GOT3 (cell line): ENCODE data around the gene ZNF503.

Experiments
- DNase-seq: peaks from one replicate; lab custom pipeline; 2025; ENCODE audit warnings: mixed read lengths; lab: John Stamatoyannopoulos, UW

Gene ZNF503

DNA sequence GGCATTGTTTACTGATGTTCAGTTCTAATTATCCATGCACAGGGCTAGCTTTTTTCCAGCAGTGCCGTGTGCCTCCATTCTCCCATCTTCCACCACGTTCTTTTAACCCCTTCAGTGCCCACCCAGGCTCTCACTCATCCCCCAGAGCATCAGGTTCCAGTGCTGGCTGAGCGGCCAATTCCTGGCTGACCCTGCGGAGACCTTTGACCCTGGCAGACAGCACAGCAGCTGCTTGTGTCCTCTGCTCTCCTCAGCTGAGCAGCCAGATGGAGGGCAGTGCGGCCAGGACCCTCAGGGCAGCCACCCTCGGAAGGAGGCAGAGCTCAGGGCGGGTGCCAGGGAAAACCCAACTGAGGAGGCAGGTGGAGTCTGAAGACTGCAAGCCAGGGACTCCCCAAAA lies 48.4 kb downstream of the ZNF503 start:
- no peak for DNase-seq

DNA sequence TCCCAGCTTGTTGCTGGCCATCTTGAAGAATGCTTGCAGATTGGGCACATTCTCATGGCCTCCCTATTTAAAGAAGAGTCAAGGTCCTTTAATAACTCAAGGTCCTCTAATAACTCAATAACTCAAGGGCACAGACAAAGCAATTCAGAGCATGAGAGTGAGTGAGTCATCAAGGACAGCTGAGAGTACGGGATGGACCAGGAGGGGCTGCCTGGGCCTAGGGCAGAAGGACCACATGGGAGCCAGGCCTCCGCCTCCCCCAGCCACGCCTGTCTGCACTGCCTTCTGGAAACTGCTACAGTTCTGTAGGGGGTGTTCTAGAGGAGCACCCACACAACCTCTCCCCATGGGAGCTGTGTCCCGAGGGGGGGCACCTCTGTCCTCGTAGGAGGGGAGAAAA lies 48.9 kb downstream of the ZNF503 start:
- DNase-seq, result no peak

DNA sequence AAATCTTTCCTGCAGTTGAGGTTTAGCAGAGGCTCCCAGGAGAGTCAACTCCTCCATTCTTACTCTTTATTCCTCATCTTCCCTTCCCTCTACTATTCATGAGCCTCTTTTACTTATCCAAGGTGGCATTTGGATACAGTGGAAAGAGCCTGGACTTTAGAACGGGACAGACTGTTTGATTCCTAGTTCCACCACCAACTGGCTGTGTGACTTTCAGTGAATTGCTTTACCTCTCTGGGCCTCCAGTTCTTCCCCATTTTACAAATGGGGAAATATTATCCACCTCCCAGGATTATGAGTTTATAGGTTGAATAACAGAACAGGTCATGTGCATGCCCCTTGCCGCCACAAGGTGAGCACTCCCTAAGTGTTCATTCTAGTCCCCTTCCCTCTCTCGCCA lies 49.9 kb downstream of the ZNF503 start:
- DNase-seq, result no peak

DNA sequence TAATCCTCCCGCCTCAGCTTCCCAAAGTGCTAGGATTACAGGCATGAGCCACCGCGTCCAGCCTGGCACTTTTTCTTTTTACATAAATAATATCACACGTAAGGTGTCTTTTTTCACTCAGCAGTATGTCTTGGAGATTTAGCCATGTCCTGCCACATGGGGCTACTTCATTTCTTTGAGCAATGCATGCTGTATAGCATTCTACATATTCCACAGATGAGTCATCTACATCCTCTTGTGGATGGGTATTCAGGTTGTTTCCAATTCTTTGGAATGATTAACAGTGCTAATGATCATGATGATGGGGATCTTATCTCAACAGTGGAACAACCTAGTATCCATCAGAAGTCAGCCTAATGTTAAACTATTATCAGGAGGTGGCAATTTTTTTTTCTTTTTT lies 50.8 kb downstream of the ZNF503 start:
- DNase-seq, result no peak
